ENCODE data around the gene SGPP2. TPM values are rescaled to one million over a fixed set of nuclear protein-coding genes. Genes with fewer than 3 reads are reported as not detected.

SGPP2 gene
- total RNA-seq, 2 donors from 2014 or later = 4.0 to 4.9 TPM

GRCh38 chr2:222523783-222524544, 99.6 kb downstream of the SGPP2 start:
- Histone ChIP-seq H3K27me3 (no peaks in the 10 kb centered on the region), H3K9me3 (no peaks in the 10 kb centered on the region), H3K4me1 (no peaks in the 10 kb centered on the region), H3K27ac (no peak overlapping the region), H3K36me3 (replicated peaks in 1 of 2; ENCODE audit: insufficient read depth in 1 of 2, low read depth in 2 of 2) (no peaks in the 10 kb centered on the region), H3K4me3 (no peak overlapping the region)
- DNase-seq (no peak), ATAC-seq (no peak)
- 69 to 88% methylated on average over 4 of the region's 4 CpGs for WGBS, 2 donors
- intact Hi-C loops (cut with DNase I) = no loop called here
- TF ChIP-seq CTCF (IDR thresholded peaks at IDR 0.05) = no peak

DNA sequence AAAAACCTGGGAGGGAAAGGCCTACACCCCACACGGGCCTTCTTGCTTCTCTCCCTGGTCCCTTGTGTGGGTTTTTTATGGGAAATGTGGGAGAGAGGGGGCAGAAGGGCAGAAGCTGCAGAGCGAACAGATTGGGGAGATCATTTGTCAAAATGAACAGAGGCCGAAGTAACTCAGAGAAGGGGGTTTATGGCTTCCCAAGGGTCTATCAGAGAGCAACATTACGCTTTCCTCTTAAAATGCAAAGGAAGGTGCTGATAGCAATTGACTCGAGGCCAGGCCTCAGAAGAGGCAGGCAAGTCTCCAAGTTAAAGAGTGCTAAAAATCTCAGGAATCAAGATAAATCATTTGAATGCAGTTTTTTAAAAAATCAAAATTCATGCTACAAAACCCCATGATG, 101.5 kb downstream of the SGPP2 start:
- no peak for ATAC-seq
- Histone ChIP-seq H3K27me3 (no peaks in the 10 kb centered on the region), H3K4me1 (no peaks in the 10 kb centered on the region), H3K36me3 (replicated peaks in 1 of 2; ENCODE audit: insufficient read depth in 1 of 2, low read depth in 2 of 2) (no peaks in the 10 kb centered on the region), H3K9me3 (no peaks in the 10 kb centered on the region), H3K27ac (no peak overlapping the region), H3K4me3 (no peak overlapping the region)
- no peak for DNase-seq
- no peak for TF ChIP-seq POLR2A (IDR thresholded peaks at IDR 0.05)
- TF ChIP-seq CTCF (IDR thresholded peaks at IDR 0.05) = no peak
- 68 to 75% methylated on average over 5 of the region's 5 CpGs for WGBS, 2 donors
- intact Hi-C loops (cut with DNase I) = no loop called here

- no peaks in the 10 kb centered on the region for H3K4me1 ChIP-seq
- H3K27ac ChIP-seq = no peak overlapping the region
- ATAC-seq (no peak), DNase-seq (no peak)
- TF ChIP-seq CTCF (IDR thresholded peaks at IDR 0.05) (no peak), POLR2A (IDR thresholded peaks at IDR 0.05) (no peak)
- no peaks in the 10 kb centered on the region for H3K36me3 ChIP-seq (replicated peaks in 1 of 2; ENCODE audit: insufficient read depth in 1 of 2, low read depth in 2 of 2)
- H3K4me3 ChIP-seq = no peak overlapping the region
- 82 to 87% methylated on average over 7 of the region's 7 CpGs for WGBS, 2 donors
- H3K27me3 ChIP-seq = no peaks in the 10 kb centered on the region
- H3K9me3 ChIP-seq = no peaks in the 10 kb centered on the region
- intact Hi-C loops (cut with DNase I) = no loop called here
Observed at GRCh38 chr2:222526480-222527277, 102.3 kb downstream of the SGPP2 start.

DNA sequence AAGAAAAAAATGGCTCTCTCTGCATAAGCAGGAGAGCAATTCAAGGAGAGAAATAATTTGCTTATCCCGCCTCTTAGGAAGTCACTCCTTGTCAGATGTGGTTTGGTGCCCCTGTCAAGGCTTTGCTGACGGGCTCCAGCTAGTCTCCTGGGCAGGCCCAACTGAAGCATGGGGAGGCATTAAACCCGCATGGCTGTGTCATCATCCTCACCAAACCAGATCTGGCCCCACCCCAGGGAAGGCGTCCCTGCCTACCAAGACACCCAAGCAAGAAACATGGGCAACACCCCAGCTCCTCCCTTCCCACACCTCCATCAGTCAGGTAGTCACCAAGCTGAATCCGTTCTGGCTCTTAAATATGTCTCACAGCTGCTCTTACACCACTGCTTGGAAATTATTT, 108.0 kb downstream of the SGPP2 start:
- ATAC-seq = no peak
- Histone ChIP-seq H3K4me1 (no peaks in the 10 kb centered on the region), H3K27me3 (no peaks in the 10 kb centered on the region), H3K36me3 (replicated peaks in 1 of 2; ENCODE audit: insufficient read depth in 1 of 2, low read depth in 2 of 2) (no peaks in the 10 kb centered on the region), H3K27ac (no peak overlapping the region), H3K4me3 (no peak overlapping the region), H3K9me3 (no peaks in the 10 kb centered on the region)
- no peak for DNase-seq
- intact Hi-C loops (cut with DNase I) = no loop called here
- TF ChIP-seq CTCF (IDR thresholded peaks at IDR 0.05) (no peak), POLR2A (IDR thresholded peaks at IDR 0.05) (no peak)
- 77 to 83% methylated on average over 5 of the region's 5 CpGs for WGBS, 2 donors
